C4-2B (cell line): ENCODE data around the gene HBS1L.

Experiments used
- H3K27ac ChIP-seq: fragments of 450-650 bp; 2 replicates; pipeline ENCODE4 v1.5.1; 2017
- ZFX ChIP-seq: fragments of 450-650 bp; IDR thresholded peaks from 2 replicates; pipeline ENCODE4 v1.6.1; 2017
- TF ChIP-seq, protein P1 (sequence below): fragments of 450-650 bp; conservative IDR thresholded peaks from 2 replicates; pipeline ENCODE4 v1.5.1; 2017; ENCODE audit warnings: mild to moderate bottlenecking

HBS1L gene

GRCh38 chr6:134984821-134985220 lies 69.8 kb downstream of the HBS1L start:
- no peak overlapping the region for H3K27ac ChIP-seq
- TF ChIP-seq, protein P1, sequence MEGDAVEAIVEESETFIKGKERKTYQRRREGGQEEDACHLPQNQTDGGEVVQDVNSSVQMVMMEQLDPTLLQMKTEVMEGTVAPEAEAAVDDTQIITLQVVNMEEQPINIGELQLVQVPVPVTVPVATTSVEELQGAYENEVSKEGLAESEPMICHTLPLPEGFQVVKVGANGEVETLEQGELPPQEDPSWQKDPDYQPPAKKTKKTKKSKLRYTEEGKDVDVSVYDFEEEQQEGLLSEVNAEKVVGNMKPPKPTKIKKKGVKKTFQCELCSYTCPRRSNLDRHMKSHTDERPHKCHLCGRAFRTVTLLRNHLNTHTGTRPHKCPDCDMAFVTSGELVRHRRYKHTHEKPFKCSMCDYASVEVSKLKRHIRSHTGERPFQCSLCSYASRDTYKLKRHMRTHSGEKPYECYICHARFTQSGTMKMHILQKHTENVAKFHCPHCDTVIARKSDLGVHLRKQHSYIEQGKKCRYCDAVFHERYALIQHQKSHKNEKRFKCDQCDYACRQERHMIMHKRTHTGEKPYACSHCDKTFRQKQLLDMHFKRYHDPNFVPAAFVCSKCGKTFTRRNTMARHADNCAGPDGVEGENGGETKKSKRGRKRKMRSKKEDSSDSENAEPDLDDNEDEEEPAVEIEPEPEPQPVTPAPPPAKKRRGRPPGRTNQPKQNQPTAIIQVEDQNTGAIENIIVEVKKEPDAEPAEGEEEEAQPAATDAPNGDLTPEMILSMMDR: no peak
- no peak for TF ChIP-seq ZFX

DNA sequence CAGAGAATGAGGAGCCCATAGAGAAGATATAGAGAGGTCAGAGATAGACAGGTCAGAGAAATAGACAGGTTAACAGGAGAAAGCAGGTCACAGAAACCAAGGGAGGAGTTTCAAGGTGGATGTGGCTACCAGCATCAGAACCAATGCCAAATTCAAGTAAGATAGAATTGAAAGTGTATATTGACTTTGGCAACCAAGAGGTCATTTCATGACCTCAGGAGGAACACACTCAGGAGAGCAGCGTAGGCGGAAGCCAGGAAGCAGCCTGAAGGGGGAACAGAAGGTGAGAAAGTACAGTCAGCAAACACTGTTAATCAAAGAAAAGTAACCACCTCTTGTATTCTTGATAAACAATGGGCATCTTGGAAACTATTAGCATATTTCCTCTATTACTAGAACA lies 70.8 kb downstream of the HBS1L start:
- TF ChIP-seq, protein P1: no peak
- no peak for TF ChIP-seq ZFX
- no peak overlapping the region for H3K27ac ChIP-seq

- TF ChIP-seq ZFX: no peak
- TF ChIP-seq, protein P1: no peak
- H3K27ac ChIP-seq: no peak overlapping the region
Observed at GRCh38 chr6:134982161-134982560, 72.5 kb downstream of the HBS1L start.

- TF ChIP-seq ZFX: no peak
- no peak overlapping the region for H3K27ac ChIP-seq
Observed at GRCh38 chr6:134980846-134981245, 73.8 kb downstream of the HBS1L start.

DNA sequence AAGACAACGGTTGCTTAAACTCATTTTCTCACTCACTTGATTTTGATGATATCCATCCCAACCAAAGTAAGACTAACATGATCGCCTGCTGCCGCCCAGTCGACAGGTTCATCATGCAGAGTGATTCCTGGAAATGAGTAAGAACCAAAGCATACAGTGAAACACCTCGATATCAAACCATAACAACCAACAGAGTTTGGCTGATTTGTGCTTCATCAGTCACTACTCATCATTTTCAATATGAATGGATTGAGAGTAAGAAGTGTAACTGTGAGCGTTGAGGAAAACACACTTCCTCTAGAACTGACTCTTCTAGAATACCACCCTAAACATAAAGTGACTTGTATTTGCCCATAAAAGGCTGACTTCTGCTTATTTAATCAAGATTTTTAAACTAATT lies 75.5 kb downstream of the HBS1L start:
- TF ChIP-seq, protein P1: no peak
- TF ChIP-seq ZFX: no peak
- H3K27ac ChIP-seq: no peak overlapping the region

DNA sequence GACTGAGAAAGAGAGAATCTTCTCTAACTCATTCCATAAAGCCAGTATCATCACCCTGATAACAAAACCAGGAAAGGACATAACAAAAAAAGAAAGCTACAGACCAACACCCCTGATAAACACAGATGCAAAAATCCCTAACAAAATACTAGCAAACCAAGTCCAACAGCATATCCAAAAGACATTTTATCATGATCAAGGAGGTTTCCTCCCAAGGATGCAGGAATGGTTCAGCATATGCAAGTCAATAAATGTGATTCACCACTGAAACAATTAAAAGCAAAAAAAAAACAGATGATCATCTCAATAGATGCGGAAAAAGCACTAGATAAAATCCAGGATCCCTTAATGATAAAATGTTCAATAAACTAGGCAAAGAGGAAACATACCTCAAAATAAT lies 80.3 kb downstream of the HBS1L start:
- no peak overlapping the region for H3K27ac ChIP-seq
- TF ChIP-seq, protein P1: no peak
- no peak for TF ChIP-seq ZFX

DNA sequence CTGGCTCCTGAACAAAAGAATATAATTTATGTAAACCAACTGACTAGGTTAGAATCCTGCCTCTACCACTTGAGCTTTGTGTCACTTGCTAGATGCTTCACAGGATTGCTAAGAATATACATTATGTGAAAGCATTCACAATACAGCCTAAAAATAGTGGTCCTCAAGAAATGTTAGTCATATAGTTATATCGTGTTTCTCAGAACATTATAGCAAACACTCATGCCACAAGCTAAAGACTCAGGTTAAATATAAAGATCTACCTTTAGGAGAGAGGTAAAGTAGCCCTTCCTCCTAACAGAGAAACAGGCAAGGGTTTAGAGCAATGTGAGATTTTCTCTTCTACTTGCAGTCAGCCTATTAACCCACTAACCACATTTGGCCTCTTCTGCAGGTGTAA lies 86.9 kb downstream of the HBS1L start:
- H3K27ac ChIP-seq: no peak overlapping the region
- TF ChIP-seq, protein P1: no peak
- TF ChIP-seq ZFX: no peak

GRCh38 chr6:134964451-134965203 lies 90.0 kb downstream of the HBS1L start:
- no peak overlapping the region for H3K27ac ChIP-seq
- TF ChIP-seq, protein P1: no peak
- no peak for TF ChIP-seq ZFX
